ENCODE results near the gene FREM2. TPM values are rescaled to one million over a fixed set of nuclear protein-coding genes. Genes with fewer than 3 reads are reported as not detected.
A peak's percentile ranks its signal among the peaks of the same experiment; 100 is the strongest.

Gene FREM2
- total RNA-seq, 4 donors from 2014 or later, result 0.28 to 2.8 (median 1.6) TPM

DNA sequence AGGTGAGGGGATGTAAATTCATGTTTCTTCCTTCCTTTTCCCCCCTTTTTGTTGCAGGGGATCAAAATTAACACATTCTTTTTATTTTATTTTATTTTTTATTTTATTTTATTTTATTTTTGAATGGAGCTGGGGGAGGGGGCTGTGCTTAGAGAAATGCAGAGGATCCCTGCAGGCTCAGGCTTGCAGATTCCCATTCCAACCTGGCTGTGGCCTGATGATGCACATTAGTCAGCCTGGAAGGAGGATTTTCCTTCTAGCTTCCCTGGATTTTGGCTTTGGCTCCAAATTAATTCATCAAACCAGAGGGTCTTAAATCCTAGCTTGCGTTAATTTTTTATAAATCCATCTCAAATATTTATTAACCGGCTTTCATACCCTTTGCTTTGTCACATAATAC lies 67.0 kb downstream of the FREM2 start:
- ATAC-seq (ENCODE audit: low FRiP score) (no peak), DNase-seq (ENCODE audit: low spot score) (no peak)
- TF ChIP-seq, protein P1, sequence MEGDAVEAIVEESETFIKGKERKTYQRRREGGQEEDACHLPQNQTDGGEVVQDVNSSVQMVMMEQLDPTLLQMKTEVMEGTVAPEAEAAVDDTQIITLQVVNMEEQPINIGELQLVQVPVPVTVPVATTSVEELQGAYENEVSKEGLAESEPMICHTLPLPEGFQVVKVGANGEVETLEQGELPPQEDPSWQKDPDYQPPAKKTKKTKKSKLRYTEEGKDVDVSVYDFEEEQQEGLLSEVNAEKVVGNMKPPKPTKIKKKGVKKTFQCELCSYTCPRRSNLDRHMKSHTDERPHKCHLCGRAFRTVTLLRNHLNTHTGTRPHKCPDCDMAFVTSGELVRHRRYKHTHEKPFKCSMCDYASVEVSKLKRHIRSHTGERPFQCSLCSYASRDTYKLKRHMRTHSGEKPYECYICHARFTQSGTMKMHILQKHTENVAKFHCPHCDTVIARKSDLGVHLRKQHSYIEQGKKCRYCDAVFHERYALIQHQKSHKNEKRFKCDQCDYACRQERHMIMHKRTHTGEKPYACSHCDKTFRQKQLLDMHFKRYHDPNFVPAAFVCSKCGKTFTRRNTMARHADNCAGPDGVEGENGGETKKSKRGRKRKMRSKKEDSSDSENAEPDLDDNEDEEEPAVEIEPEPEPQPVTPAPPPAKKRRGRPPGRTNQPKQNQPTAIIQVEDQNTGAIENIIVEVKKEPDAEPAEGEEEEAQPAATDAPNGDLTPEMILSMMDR (IDR thresholded peaks at IDR 0.05), result no peak

DNA sequence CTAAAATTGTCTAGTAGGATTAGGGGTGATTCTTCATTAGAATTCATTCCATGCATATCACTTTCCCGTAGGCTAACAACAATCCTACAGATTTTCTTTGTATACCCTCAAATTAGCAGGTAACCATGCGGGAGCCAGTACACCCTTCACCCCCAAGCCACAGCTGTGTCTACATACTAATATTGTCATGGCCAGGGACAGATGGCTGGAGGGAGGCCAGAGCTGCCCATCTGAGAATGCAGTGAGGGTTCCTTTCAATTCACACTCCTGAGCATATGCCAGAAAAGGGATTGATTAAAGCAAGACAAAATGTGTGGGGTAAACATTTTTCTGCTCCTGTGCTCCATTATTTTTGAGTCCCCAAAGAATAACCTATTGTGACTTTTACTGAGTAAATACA lies 68.9 kb downstream of the FREM2 start:
- TF ChIP-seq, protein P1 (IDR thresholded peaks at IDR 0.05), result no peak
- no peak for DNase-seq (ENCODE audit: low spot score)
- ATAC-seq (ENCODE audit: low FRiP score), result no peak

DNA sequence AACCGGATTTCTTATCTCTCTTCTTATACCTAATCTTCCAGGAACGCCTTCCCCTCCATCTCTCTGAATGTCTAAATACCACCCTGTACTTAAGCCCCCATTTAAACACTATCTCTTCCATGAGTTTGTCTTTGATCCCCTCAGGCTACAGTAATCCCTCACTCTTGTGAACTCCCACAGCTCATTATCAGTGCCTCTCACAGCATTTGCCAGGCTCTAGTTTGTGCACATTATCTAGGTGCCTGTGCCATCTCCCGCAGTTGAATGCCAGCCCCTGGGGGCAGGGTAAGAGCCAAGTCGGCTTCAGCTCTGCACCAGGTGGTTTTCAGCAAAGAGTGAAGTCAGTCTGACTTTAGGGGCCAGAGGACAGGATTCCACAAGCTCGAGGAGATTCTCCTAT lies 71.4 kb downstream of the FREM2 start:
- DNase-seq (ENCODE audit: low spot score) (no peak), ATAC-seq (ENCODE audit: low FRiP score) (no peak)
- TF ChIP-seq, protein P1 (IDR thresholded peaks at IDR 0.05), result no peak

DNA sequence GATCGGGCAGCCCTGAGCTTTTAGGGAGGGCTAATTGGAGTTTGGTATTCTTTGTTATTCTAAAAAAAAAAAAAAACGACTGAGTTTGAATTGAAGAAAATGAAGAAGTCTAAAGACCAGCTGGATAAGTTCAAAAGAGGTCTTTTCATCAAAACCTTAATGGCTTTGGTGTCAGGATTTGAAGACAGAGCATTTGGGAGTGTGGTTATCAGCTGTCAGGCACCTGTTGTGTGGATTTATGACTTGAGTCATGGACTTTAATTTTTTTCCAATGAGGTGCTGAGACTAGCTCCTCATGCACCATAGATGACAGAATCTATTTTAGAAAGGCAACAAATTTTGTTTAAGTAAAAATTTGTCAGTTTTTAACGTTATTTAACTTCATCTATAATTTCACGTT lies 72.5 kb downstream of the FREM2 start:
- TF ChIP-seq, protein P1 (IDR thresholded peaks at IDR 0.05), result no peak
- ATAC-seq (ENCODE audit: low FRiP score) (no peak), DNase-seq (ENCODE audit: low spot score) (no peak)

DNA sequence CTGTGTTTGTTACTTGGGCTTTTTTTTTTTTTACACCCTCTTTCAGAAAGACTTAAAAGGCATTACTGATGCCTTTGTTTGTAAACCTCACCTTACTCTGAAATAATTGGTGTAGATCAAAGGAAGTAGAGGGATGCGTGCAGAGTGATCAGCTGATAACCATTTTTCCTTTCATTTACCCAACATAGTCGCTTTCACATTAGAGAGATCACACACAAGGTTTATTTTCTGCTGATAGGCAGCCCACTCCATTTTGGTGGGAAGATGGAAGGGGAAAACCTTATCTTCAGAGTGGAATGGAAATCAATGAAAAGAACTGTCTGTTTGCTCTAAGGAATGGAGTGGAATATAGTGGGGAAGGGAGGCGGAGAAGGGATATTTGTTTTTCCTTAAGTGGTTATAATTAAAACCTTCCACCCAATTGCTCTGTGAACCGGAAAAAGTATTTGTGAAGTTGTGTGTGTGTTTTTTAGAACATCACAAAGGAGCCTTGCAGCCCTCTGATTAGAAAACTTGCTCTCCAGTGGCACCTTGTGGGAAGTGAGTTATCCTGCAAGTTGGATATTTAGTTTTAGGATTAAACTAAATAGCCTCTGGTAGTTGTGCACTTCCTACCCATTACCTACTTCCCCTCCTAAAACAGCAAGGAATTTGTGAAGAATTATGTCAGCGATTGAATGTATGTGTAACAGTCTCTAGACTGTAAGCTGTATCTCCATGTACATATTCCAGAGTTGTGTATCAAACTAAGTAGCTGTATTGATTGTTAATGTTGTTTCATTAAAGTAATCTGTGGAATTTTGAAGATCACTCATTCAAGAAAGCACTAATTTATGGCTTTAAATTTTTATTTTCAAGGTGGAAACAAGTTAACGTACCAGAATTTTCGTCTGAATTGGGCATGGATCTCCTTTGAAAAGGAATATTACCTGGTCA lies 76.8 kb downstream of the FREM2 start:
- ATAC-seq (ENCODE audit: low FRiP score) (no peak), DNase-seq (ENCODE audit: low spot score) (no peak)
- TF ChIP-seq, protein P1 (IDR thresholded peaks at IDR 0.05), result peak in 1 of 3 donors; percentile 5

DNA sequence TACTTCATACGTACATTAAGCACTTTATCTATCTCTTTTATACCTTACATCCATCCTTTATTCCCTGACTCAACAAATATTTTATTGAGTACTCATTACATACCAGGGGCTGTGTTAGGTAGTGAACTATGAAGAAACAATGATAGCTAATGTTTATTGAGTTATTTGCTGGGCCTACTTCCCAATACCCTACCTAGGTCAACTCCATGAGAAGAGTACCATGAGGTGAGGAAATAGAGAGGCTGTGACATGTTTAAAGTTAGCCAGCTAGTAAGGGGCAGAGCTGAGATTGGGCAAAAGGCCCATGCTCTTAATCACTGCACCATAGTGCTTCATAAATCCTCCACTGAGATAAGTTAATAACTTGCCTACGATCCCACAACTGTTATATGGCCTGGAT lies 79.9 kb downstream of the FREM2 start:
- ATAC-seq (ENCODE audit: low FRiP score), result no peak
- TF ChIP-seq, protein P1 (IDR thresholded peaks at IDR 0.05), result no peak
- DNase-seq (ENCODE audit: low spot score), result no peak

Data from omental fat pad (tissue), 4 donors.